Ramos (cell line): ENCODE results near the gene RPA1.
"Not testable (repeated sequence)": the region's sequence is repeated elsewhere in the genome, so short reads cannot be mapped to it uniquely, and the experiment has no call there.

ENCODE experiments used
- in situ Hi-C: fragments of 300-500 bp; cut with MboI; formaldehyde crosslinking; loops from one replicate; pipeline ENCODE4 v1.14.3; 2022; ENCODE audit warnings: low sequenced_read_pairs; ENCODE audit not compliant: unreplicated experiment

RPA1 gene

GRCh38 chr17:1829592-1830257 is at the start of gene RPA1, which contains the start of gene SMYD4:
Gene RPA1, plus strand, starts transcription at chr17:1830005. Its CDS starts 89 bp downstream, at chr17:1830094.
Gene SMYD4, minus strand, starts transcription at chr17:1829902. Its CDS starts 1,908 bp downstream, at chr17:1827994.
- in situ Hi-C loops, result no loop called here

GRCh38 chr17:1782171-1782567 is 47.6 kb upstream of the RPA1 start:
- in situ Hi-C loops, result no loop called here

DNA sequence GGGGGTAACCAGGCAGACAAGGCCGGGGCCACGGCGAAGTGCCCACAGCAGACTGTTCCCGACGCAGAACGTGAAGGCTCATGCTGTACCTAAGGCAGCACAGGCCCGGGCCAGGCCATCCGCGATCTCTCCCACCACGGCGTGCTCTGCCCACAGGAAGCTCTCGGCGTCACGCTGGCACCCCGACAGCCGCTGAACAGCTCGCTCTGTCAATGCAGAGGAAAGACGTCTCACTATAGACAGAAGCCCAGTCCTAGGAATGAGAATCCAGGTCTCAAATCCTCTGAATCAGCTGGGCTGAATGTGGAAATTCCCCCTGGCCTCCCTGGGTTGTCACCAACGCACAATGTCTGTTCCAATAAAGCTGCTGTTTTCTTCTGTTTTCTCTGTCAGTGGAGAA is 46.5 kb upstream of the RPA1 start:
- in situ Hi-C loops, result no loop called here

DNA sequence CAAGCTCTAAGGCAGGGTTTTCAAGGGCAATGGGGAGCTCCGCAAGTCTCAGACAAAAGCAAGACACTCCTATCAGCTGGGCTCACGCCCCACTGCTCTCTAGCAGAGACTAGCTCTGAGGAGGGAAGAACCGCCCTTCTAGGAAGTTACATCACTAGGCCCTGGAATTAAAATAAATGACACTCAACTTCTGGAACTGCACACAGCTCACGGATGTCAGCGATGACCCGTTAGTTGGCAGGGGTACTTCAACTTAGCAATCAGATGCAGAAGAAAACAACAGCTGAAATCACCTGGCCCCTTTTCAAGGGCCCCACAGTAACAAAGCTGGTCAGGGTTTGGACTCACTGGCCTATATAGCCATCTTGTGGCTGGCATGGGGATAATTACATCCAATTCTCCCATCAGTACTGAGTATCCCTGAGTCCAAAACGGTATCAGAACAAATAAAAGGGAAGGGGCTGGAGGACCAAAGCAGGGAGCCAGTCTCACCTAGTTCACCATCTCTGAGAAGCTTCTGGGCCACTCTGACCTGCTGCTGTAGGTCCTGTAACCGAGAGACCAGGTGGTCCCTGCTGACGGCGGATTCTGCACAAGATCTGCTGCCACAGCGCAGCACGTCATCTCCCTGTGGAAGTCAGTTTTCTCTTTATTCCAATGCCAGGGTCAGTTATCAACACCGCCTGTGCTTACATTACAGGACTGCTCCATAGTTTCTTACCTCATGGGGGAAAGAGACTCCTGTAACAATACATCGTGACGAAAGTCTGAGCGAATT is 45.8 kb upstream of the RPA1 start:
- in situ Hi-C loops, result no loop called here

GRCh38 chr17:1785930-1786329 is 43.9 kb upstream of the RPA1 start:
- in situ Hi-C loops, result no loop called here

DNA sequence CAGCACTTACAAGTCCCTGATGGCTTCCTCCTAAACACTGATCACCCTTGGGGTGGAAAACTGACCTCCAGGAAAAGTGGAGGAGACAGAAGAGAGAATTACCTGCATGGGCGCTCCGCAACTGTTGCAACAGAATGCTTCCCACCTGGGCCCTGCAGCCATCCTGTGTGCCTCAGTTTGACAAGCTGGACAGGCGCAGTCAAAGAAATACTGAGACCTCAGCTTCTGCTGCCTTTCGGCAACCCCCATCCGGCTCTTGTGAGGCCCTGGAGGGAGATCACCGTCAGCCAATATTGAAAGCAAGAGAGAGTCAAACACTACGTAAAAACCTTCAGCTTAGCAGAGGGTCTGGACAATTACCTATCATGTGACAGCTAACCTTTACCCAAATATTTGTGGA is 43.1 kb upstream of the RPA1 start:
- in situ Hi-C loops, result no loop called here

GRCh38 chr17:1787301-1787902 is 42.4 kb upstream of the RPA1 start:
- in situ Hi-C loops, result no loop called here

DNA sequence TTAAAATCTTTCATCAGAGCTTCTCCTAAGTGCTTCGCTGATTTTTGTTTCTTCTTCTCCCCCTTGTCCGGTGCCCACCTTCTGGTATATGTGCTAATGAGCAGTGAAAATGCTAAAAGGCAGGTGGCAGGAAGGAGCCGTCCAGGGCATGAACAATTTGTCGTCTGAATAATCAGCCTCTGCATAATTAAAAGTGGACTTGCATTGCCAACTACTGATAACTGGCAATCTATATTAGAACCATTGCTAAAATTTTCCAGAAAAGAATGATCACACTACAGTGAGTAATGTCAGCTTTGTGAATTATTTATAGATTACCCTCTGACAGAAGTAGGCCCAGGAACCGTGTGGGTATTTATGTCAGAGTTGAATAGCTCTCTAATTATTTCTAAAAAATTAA is 39.9 kb upstream of the RPA1 start:
- in situ Hi-C loops, result no loop called here

- in situ Hi-C loops, result no loop called here
Observed at GRCh38 chr17:1792495-1793446, 37.0 kb upstream of the RPA1 start.

DNA sequence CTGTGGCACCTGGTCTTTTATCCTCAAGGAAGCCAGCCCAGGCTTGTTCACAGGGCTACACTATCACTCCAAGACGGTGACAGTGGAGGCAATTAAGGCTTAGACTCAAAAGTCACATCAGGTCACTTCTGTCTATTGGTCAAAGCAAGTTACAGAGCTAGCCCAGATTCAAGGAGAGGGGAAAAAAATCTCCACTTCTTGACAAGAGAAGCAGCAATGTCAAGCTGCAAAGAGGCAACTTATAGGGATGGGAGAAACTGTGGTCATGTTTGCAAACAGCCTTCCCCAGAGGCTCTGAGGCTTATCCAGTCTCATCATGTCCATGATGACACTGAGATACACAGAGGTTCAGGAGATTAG is 36.4 kb upstream of the RPA1 start:
- in situ Hi-C loops, result no loop called here

DNA sequence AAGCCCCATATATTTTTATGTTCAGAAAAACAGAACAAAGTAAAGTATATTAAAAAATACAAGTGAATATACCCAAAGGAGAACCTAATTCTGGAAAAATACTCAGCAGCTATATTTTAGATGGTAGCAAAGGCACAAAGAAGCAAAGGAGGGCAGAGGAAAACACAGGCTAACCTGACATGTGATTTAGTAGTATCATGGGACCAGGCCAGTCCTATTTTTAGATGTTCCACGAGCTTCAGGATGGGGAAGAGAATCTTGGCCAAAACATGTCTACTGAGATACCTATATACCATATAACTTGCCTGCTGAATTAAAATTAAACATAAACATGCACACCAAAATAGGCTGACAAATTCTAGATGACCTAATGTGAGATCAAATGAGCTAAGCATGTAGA is 33.0 kb upstream of the RPA1 start:
- in situ Hi-C loops, result no loop called here

- in situ Hi-C loops, result no loop called here
Observed at GRCh38 chr17:1797323-1797722, 32.5 kb upstream of the RPA1 start.

DNA sequence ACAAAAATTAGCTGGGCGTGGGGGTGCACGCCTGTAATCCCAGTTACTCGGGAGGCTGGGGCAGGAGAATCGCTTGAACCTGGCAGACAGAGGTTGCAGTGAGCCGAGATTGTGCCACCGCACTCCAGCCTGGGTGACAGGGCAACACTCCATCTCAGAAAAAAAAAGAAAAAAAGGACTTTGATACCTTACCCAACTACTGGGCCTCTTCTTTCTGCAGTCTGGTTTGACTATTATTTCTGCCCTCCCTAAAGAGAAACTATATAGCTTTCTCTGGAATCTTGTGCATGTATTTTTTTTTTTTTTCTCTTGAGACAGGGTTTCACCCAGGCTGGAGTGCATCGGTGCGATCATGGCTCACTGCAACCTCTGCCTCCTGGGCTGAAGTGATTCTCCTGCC is 32.0 kb upstream of the RPA1 start:
- in situ Hi-C loops, result not testable (repeated sequence)

DNA sequence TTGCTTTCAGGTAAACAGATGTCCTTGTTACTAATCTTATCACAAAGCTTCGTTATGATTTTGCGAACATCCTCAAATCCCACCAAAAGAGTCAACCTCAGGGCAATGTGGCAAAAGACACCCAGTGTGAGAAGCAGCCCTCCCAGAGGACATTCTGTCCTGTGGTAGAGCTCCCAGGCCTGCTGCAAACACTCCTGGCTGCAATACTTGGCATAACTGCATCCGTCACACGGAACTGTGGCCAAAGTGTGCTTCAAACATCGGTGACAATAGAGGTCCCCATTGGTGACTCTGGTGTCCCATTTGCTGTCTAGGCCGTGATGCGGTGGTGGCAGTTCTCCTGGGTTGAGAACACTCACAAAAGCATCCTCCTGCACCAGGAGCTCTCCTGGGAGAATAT is 29.6 kb upstream of the RPA1 start:
- in situ Hi-C loops, result no loop called here

DNA sequence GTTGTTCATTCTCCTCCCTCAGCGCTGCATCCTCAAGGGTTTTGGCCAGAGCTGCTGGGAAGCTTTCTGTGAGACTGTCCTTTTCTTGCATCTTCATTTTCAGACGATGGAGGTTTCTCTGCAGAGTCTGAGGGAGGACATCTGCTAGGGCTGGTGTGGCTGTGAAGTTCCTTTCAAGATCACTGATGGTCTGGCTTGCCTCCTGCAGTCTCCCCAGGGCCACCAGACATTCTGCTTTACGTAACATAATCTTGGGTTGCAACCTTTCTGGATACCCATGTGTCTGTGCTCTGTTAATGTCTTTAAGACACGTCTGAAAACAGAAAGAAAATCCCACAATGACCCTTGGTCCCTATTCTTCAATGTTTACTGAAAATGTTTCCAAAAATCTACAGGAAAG is 29.1 kb upstream of the RPA1 start:
- in situ Hi-C loops, result no loop called here

DNA sequence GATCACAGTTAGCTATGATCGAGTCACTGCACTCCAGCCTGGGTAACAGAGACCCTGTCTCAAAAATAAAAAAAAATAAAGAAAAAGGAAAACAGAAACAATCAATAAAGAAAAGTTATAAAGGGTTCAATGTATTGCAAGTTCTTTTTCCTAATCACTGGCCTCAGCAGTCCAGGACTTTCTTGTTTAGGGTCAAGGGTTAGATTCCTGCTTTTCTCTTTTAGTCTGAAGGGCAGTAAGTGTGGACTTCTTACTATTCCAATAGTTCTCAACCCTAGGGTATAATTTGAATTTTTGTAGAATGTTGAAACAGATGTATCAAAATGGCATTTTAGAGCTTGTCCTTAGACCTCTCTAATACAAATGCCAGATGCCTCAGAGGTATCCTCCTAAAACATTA is 27.4 kb upstream of the RPA1 start:
- in situ Hi-C loops, result no loop called here

DNA sequence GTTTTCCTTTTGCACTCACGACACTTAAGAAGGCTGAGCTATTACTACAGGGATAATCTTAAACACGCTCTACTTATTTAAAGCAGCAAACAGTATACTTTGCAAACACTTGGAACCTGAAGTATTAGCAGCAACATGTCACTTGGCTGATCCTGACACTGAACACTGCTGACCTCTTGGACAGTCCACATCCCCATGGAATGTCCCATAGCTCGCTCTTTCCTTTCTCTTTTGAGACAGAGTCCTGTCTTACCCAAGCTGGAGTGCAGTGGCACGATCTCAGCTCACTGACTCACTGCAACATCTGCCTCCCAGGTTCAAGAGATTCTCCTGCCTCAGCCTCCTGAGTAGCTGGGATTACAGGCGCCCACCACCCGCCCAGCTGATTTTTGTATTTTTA is 26.5 kb upstream of the RPA1 start:
- in situ Hi-C loops, result no loop called here

- in situ Hi-C loops, result no loop called here
Observed at GRCh38 chr17:1807890-1808289, 21.9 kb upstream of the RPA1 start.

- in situ Hi-C loops, result no loop called here
Observed at GRCh38 chr17:1808644-1809043, 21.2 kb upstream of the RPA1 start.

GRCh38 chr17:1809815-1810214 is 20.0 kb upstream of the RPA1 start:
- in situ Hi-C loops, result not testable (repeated sequence)
